Neural crest cell (in vitro differentiated cells): Measurements from ENCODE around the gene MYH9. TPM values are rescaled to one million over a fixed set of nuclear protein-coding genes. Genes with fewer than 3 reads are reported as not detected.
"Not testable (repeated sequence)": the region's sequence is repeated elsewhere in the genome, so short reads cannot be mapped to it uniquely, and the experiment has no call there.

Experiments used
- DNase-seq: peaks from one replicate; pipeline ENCODE4 v3.0.0; 2021; ENCODE audit warnings: low read depth, mixed read lengths, low spot score
- H3K27ac Mint-ChIP-seq: one replicate; pipeline ENCODE4 v1.8.0; 2021; ENCODE audit warnings: mild to moderate bottlenecking, mixed read lengths; ENCODE audit not compliant: unreplicated experiment
- H3K27me3 Mint-ChIP-seq: 2 replicates; pipeline ENCODE4 v1.8.0; 2021; ENCODE audit warnings: low read depth, mild to moderate bottlenecking, mixed read lengths
- H3K36me3 Mint-ChIP-seq: 2 replicates; pipeline ENCODE4 v1.8.0; 2021; ENCODE audit warnings: low read depth, mild to moderate bottlenecking, mixed read lengths
- H3K4me1 Mint-ChIP-seq: 2 replicates; pipeline ENCODE4 v1.8.0; 2021; ENCODE audit warnings: mixed read lengths
- H3K4me3 Mint-ChIP-seq: one replicate; pipeline ENCODE4 v1.8.0; 2021; ENCODE audit warnings: mild to moderate bottlenecking, mixed read lengths
- H3K9me3 Mint-ChIP-seq: 2 replicates; pipeline ENCODE4 v1.8.0; 2021; ENCODE audit warnings: mixed read lengths
- total RNA-seq: library from RNA; stranded (reverse); gene quantifications from 2 replicates; pipeline ENCODE4 v1.2.1, GENCODE V29; 2021
- TF ChIP-seq, protein P1 (sequence below): fragments of 200-600 bp; sonication (generic); conservative IDR thresholded peaks from 2 replicates; pipeline ENCODE4 v1.5.0; 2021; ENCODE audit warnings: antibody characterized with exemption, mild to moderate bottlenecking

The MYH9 gene
- total RNA-seq, 1 donor from 2014 or later, result 160 TPM

DNA sequence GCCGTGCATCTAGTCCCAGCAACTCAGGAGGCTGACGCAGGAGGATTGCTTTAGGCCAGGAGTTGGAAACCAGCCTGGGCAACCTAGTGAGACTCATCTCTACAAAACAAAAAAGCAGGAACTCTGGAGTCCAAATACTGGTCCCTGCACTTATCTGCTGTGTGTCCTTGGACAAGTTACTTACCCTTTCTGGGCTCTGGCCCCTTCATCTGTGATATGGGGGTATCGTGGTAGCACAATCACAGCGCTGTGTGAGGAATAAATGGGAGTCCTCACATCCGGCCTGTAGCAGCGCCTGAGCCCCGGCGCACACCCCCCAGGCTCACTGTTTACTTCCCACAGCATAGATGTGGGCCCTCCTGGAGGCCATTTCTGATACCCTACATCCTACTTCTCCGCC is 44.2 kb upstream of the MYH9 start:
- Mint-ChIP-seq H3K4me3 (no peak overlapping the region), H3K36me3 (no peaks in the 10 kb centered on the region), H3K9me3 (no peaks in the 10 kb centered on the region), H3K4me1 (peaks cover 47% of the 10 kb centered on the region), H3K27me3 (no peaks in the 10 kb centered on the region), H3K27ac (no peak overlapping the region)
- DNase-seq, result no peak
- TF ChIP-seq, protein P1, sequence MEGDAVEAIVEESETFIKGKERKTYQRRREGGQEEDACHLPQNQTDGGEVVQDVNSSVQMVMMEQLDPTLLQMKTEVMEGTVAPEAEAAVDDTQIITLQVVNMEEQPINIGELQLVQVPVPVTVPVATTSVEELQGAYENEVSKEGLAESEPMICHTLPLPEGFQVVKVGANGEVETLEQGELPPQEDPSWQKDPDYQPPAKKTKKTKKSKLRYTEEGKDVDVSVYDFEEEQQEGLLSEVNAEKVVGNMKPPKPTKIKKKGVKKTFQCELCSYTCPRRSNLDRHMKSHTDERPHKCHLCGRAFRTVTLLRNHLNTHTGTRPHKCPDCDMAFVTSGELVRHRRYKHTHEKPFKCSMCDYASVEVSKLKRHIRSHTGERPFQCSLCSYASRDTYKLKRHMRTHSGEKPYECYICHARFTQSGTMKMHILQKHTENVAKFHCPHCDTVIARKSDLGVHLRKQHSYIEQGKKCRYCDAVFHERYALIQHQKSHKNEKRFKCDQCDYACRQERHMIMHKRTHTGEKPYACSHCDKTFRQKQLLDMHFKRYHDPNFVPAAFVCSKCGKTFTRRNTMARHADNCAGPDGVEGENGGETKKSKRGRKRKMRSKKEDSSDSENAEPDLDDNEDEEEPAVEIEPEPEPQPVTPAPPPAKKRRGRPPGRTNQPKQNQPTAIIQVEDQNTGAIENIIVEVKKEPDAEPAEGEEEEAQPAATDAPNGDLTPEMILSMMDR, result no peak

DNA sequence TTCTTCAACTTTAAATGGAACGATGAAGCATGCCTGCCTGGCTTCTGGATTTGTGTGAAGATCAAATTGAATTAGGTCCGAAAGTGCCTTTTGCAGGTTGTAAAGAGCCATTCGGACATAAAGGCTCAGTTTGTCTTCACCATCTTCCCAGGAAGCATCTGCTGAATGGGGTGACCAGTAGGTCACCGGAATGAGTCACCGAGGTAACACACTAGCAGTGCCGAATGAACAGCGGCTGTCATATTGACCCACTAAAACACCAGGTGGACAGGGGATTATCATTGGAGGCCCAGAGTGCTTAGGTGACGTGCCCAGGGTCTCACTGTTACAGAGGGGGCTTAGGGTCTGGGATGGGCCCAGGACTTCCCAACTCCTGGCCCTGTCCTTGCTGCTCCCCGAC is 43.1 kb upstream of the MYH9 start:
- no peak overlapping the region for H3K27ac Mint-ChIP-seq
- H3K36me3 Mint-ChIP-seq, result no peaks in the 10 kb centered on the region
- DNase-seq, result no peak
- H3K27me3 Mint-ChIP-seq, result no peaks in the 10 kb centered on the region
- no peaks in the 10 kb centered on the region for H3K9me3 Mint-ChIP-seq
- H3K4me3 Mint-ChIP-seq, result no peak overlapping the region
- H3K4me1 Mint-ChIP-seq, result peaks cover 55% of the 10 kb centered on the region
- TF ChIP-seq, protein P1, result no peak

DNA sequence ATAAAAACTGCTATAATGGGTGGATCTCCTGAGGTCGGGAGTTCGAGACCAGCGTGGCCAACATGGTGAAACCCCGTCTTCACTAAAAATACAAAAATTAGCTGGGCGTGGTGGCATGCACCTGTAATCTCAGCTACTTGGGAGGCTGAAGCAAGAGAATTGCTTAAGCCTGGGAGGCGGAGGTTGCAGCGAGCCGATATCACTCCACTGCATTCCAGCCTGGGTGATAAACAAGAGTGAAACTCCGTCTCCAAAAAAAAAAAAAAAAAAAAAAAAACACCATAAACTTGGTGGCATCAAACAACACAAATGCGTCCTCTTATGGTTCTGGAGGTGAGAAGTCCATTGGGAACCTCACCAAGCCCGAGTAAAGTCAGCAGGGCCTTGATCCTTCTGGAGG is 40.2 kb upstream of the MYH9 start:
- H3K9me3 Mint-ChIP-seq, result not testable (repeated sequence)

DNA sequence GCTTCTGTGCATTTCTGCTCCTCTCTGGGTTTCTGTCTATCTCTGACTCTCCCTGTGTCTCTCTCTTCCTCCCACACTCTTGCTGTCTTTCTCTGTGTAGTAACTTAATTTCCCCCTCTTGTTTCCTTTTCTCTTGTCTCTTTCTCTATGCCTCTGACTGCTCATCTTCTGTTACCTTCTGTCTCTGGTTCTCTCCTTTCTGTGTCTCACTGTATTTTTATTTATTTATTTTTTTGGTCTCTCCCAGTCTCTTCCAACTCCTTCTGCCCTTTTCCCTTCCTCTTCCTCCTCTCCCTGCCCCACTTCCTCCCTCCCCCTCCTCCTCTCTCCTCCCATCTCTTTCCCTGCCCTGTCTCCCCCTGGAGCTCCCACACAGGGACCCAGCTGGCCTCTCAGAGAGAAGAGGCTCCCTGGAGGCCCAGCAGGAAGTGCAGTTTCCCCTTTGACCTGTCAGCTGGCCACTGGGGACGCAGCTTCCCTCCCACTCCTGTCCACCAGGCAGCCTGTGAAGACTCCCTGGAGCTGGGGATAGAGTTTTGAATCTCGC is 38.3 kb upstream of the MYH9 start:
- peak; percentile 54 for DNase-seq
- Mint-ChIP-seq H3K36me3 (no peaks in the 10 kb centered on the region), H3K27ac (peak overlapping the region; percentile 99), H3K27me3 (no peaks in the 10 kb centered on the region), H3K4me1 (peaks cover 38% of the 10 kb centered on the region), H3K4me3 (peak overlapping the region; percentile 73), H3K9me3 (no peaks in the 10 kb centered on the region)
- TF ChIP-seq, protein P1, result no peak

More for the DNA sequence above, 40.2 kb upstream of the MYH9 start:
- not testable (repeated sequence) for H3K27ac Mint-ChIP-seq, H3K4me3 Mint-ChIP-seq, H3K36me3 Mint-ChIP-seq, DNase-seq, H3K27me3 Mint-ChIP-seq
- H3K4me1 Mint-ChIP-seq, result peaks cover 48% of the 10 kb centered on the region

DNA sequence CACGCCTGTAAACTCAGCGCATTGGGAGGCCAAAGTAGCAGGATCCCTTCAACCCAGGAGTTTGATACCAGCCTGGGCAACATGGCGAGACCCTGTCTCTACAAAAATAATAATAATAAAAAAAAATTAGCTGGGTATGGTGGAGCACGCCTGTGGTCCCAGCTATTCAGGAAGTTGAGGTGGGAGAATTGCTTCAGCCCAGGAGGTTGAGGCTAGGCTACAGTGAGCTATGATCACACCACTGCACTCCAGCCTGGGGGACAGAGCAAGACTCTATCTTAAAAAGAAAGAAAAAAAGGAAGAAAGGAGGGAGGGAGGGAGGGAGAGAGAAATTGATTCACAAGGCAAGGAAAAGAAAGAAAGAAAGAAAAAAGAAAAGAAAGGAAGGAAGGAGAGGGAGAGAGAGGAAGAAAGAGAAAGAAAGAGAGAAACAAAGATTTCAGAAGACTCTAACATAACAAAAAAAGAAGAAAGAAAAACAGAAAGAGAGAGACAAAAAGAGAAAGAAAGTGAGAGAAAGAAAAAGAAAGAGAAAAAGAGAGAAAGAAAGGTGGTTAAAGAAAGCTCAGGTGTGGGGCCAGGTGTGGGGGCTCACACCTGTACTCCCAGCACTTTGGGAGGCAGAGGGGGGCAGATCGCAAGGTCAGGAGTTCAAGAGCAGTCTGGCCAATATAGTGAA is 37.3 kb upstream of the MYH9 start:
- peaks cover 33% of the 10 kb centered on the region for H3K4me1 Mint-ChIP-seq
- H3K4me3 Mint-ChIP-seq, result no peak overlapping the region
- no peaks in the 10 kb centered on the region for H3K9me3 Mint-ChIP-seq
- DNase-seq, result no peak
- no peak overlapping the region for H3K27ac Mint-ChIP-seq
- TF ChIP-seq, protein P1, result no peak
- H3K27me3 Mint-ChIP-seq, result no peaks in the 10 kb centered on the region
- no peaks in the 10 kb centered on the region for H3K36me3 Mint-ChIP-seq

DNA sequence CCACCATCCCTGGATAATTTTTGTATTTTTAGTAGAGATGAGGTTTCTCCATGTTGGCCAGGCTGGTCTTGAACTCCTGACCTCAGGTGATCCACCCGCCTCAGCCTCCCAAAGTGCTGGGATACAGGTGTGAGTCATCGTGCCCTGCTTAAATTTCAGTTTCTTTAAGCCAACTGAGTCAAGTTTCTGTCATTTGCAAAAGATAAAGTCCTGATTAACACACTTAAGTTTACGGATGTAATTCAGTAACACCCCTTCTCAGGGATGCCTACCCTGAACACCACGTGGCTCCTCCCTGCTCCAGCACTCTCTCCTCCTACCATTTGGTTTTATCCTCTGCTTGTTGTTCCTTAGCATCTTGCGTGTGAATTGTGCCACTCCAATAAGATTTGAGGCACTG is 36.7 kb upstream of the MYH9 start:
- not testable (repeated sequence) for H3K27ac Mint-ChIP-seq, H3K27me3 Mint-ChIP-seq, H3K36me3 Mint-ChIP-seq, H3K9me3 Mint-ChIP-seq, DNase-seq, H3K4me3 Mint-ChIP-seq
- H3K4me1 Mint-ChIP-seq, result peaks cover 36% of the 10 kb centered on the region
